ENCODE measurements around the gene APBB2.

The APBB2 gene

DNA sequence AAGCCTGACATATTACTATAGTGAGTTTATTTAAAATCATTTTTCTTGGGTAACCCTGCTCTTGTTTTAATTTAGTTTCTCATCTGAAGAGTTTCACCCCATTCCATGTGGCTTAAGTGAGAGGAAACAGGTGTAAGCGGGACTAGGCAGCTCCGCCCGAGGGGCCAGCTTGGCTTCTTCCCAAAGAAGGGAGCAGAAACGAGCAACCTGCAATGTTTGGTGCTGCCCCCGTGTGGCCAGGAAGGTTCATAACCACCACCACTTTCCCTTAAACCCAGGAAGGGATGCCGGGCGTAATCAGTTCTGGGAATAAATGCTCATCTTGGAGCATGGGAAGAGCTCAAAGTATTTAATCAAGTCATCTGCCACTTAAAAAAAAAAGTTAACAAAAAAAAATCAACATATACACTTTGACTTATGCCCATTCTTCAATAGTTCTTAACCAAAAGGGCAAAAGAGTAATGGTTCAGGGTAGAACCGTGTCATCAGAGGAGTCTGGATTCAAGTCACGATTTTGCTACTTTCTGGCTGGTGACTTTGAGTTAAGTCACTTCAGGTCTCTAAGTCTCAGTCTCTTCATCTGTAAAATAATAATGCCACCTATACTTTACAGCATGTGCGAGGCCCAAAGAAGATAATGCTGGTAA is 316.7 kb downstream of the APBB2 start:
- DNase-seq (ENCODE audit: low spot score) = peak; percentile 73

DNA sequence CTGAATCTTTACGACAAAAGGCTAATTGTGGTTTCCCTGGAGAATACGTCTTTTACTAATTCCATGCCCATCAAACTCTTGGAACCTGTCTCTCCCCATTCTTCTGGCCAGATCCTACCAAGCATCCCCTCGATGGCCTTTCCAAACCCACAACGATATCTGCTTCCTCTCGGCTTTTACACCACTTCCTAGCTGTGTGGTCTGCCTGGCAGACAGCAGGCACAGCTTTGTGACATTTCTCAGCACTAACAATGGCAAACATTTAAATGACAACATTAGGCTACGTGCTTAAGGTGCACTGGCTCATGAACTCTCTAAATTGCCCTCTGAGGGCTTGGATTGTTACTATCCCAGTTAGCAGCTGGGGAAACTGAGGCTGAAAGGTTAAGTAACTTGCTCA is 323.6 kb downstream of the APBB2 start:
- DNase-seq (ENCODE audit: low spot score) = no peak

DNA sequence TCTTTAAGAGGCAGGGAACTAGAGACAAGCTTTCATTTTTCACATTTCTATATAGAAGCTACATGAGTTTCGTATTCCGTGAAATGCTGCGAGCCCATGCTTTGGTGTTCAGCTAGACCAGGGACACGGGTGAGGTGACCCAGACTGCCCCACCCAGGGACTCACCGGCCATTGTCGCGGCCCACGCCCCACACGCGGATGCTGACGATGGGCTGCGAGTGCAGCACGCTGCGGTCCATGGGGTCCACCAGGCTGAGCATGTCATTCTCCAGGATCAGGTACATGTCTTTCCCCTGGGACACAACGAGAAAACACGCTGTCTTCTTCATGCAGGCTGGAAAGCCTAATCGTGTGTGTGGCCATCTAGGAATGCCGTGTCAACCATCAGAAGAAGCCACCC is 324.1 kb downstream of the APBB2 start:
- no peak for DNase-seq (ENCODE audit: low spot score)

DNA sequence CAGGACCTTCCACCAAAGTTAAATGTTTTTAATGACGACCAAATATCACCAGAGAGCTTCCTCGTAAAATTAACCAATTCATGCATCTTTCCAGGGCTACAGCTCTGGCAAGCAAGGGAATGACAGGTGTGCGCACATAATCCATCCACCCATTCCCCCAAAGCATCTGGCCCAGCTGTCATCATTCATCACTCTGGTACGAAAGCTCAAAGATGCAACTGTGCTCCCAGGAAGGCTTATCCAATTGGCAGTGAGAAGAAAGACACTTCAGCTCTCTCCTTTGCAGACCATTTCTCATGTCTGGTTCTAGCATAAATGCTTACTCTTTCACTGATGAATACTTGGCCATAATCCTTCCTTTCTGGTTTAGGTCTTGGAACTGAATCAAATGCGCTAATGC is 325.4 kb downstream of the APBB2 start:
- DNase-seq (ENCODE audit: low spot score) = no peak

DNA sequence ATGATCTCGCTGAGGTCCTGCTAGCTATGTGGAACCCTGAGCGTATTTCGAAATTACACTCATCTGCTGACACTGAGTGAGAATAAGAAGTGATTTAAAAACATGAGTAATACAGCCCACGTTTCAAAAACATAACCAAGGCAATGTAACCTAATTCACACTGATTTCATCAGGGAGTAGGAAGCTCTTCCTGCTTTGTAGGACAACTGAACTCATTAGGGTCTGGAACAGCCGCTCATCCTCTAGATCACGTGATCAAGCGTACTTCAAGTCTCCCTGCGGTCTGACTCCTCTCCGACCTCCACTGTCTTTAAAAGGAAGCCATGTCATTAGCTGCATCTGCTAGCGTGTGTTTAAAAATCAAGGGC is 326.6 kb downstream of the APBB2 start:
- no peak for DNase-seq (ENCODE audit: low spot score)

DNA sequence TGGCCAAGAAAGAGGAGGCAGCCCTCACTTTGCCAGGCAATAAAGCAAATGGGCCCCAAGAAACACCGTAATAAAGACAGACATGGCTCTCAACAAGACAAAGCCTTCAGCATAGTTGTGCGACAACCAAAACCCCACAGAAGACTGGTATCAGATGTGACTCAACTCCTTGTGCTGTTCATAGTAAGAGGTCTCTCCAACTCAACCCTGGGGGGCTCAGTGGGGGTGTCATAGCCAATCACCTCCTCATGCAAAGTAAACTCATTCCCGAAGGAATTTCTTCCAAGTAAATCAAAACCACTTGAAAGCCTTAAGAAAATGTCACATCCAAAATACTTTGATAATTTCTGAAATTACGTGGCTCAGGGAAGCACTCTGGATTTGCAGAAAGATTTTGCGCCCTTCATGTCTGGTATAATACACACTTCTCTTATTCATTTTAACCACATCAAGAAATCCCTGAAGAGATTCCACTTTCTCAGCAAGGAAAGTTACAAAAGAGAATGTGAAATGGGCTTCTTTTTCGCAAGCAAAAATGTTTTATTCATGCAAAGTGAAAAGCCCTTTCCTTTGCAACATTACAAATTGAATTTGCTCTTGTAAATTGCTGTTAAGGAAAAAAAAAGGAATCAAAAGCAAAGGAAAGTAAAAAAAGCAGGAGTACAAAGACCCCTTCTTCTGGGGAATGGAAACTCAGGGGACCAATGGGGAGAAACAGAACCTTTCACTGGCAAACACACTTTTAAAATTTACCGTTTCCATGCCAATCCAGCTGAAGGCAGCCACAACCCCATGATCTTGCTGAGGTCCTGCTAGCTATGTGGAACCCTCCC is 327.2 kb downstream of the APBB2 start:
- no peak for DNase-seq (ENCODE audit: low spot score)

DNA sequence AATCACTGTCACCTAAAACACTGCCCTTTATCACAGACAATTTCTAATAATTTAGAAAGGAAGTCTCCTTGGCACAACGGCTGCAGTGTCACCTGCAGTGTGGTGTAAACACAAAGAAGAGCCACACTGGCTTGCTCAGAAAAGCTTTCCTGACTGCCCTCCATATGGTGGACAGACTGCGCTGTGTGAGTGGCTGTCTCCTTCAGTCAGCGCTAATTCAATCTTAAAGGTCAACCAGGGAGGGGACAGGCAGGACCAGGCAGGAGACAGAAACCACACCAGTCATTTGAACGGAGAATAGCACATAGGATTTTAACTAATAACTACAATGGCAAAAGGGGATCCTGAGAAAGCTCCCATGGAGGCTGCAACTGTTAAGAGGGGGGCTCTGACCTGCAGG is 332.5 kb downstream of the APBB2 start:
- no peak for DNase-seq (ENCODE audit: low spot score)

DNA sequence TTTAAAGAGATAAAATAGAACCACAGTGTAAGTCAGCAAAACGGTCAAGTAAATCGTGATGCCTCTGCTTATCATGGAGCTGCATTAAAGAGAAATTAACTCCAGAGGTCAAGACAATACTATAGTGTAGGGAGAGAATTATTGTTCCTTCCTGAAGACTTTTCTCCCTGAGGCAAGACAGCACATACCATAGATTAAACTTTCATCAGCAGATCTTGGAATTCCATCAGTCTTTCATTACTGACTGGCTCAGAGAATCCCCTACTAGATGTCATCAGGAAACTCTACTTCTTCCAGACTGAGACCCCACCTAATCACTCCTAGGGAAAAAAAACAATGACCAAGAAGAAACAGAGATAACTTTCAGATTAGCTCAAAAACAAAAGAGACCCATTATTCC is 333.2 kb downstream of the APBB2 start:
- no peak for DNase-seq (ENCODE audit: low spot score)

DNA sequence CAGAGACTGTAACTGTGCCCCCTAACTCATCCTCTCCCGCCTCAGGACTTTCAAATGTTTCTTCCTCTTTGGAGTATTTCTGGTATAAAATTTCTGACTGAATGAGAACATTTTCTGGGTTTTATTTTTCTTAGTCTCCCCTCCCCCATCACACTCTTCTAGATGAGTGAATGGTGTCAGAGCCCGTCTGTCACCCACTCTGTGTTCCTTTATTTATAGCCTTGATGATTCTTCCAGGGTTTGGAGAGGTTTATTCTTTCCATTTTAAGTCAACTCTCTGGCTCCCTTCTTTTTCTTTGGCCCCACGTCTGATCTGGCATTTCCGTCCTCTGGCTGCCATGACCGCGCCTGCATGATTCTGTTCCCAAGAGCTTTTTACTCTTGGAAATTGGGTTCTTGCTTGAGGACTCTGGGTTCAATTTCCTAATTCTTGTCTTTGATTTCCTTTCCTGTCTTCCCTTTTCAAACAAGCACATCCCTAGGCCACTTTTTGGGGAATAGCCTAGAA is 335.7 kb downstream of the APBB2 start:
- DNase-seq (ENCODE audit: low spot score) = no peak

DNA sequence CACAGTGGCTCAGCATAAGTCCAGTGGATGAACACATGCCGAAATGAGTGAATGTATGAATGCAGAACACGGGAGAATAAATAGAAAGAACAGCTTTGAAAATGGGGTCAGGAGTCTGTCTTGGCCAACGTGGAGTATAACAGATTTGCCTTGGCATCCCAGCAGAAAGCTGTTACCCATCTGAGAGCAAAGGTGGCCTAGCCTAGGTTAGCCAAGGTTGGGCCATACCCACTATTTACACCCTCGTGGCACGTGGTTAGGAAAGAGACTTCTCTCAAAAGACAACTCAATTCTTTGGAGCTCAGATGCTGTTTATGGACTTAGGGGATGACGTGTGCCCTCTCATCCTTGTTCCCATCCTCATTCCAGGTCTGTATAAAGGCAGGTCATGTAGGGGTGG is 337.3 kb downstream of the APBB2 start:
- DNase-seq (ENCODE audit: low spot score) = no peak

DNA sequence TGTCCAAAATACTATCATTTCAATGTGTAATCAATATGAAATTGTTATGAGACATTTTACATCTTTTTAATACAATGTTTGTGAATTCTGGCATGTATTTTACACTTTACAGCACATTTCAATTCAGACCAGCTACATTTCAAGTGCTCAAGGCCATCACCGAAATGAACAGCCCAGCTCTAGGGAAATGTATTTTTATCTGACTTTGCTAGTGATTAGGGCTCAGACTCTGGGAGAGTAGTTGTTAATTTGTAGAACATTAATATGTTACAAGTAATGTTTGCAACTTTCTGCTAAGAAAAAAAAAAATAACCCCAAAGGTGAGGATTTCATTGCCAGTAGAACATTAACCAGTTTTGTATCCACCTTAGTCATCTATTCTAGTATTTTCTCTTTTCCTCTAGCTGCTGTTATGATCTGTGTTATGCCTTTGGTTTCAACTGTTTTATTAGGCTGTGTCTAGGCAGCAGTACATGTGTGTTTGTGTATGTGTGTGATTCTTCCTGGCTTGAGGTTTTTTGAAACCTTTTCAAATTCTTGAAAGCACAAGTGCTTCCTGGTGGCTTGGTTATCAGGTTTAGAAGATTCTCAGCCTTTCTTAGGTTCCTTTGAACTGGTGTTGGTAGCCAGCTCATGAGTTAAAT is 338.7 kb downstream of the APBB2 start:
- DNase-seq (ENCODE audit: low spot score) = no peak

DNA sequence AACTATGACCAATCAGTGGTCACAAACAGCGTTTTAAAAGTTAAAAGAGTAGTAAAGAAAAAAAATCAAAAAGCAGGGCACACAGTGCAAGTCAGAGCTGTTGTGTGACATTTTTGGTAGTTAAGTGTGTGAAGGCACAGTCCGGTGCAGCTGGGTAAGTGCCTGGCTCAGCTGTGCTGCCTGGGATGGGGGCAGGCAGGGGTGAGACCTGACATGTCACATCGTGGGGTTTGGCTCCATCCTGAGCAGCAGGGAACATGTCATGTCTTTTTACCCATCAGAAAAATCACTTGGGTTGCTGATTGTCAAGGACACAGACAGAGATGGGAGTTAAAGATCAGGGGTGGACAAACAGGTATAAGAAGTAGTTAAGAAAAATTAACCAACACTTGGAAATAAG is 339.4 kb downstream of the APBB2 start:
- DNase-seq (ENCODE audit: low spot score) = no peak

DNA sequence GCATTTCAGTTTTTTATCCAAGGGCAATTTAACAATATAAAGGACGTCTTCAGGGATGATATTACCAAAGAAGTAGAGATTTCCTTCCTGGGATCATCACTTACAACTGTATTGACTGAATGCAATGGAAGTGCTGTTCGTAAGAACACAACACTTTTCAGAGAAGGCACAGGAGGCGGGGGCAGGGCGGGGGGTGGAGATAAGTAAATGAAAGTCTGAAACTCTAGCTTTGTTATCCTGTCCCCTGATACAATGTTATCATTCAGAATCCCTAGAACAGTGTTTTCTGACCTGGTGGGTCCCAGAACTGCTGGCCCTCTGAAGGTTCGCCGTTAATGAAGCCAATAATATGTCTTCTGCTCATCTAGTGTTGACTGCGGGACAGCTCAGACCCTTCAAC is 340.0 kb downstream of the APBB2 start:
- no peak for DNase-seq (ENCODE audit: low spot score)

DNA sequence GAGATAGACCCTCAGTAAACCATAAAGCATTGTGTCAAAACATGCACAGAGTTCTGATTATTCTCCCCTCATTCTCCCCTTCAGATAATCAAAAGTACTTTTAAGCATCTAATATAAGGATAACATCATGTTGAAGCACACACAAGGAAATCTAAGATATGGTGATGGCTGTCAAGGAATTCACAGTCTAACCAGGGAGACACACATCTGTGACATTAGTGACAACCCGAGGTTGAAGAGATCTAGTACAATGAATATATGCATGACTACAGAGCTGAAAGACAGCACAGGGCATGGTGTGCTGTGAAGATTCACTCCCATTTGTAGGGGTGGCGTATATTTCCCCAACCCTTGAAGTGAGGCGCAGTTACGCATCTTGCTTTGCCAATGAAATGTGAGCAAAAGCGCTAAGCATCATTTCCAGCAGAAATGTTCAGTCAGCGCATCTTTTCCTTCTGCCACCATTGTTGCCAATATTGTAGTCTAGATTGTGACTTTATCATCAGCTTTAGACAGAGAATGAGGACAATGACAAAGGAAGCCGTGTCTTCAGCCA is 342.6 kb downstream of the APBB2 start:
- DNase-seq (ENCODE audit: low spot score) = no peak

DNA sequence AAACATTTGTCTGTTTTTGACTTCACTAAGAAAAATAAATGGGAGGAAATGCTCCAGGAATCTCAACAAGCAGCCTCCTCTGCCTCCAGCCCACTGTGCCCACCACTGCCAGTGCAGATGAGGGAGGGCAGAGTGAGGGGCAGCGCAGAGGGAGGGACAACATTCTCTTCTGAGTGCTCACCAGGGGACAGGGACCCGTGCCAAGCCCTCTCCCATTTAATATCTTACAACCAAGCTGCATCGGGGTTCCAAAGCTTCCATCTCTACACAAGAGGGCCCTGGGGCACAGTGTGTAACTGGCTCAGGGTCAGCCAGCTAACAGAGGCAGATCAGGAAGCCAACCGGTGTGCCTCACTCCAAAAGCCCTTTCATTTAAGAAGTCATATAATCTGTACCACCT is 344.2 kb downstream of the APBB2 start:
- DNase-seq (ENCODE audit: low spot score) = no peak

DNA sequence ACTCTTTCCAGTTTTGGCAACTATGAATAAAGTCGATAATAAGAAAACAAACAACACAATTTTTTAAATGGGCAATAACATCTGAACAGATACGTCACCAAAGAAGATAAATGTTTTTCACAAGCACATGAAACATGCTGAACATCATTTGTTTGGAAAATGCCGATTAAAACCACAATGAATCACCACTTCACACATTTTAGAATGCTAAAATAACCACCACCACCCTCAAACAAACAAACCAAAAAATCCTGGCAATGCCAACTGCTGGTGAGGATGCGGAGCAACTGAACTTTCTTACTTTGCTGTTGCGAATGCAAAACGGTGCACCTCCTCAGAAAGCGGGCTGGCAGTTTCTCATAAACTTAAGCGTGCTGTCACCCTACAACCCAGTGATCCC is 348.6 kb downstream of the APBB2 start:
- no peak for DNase-seq (ENCODE audit: low spot score)

DNA sequence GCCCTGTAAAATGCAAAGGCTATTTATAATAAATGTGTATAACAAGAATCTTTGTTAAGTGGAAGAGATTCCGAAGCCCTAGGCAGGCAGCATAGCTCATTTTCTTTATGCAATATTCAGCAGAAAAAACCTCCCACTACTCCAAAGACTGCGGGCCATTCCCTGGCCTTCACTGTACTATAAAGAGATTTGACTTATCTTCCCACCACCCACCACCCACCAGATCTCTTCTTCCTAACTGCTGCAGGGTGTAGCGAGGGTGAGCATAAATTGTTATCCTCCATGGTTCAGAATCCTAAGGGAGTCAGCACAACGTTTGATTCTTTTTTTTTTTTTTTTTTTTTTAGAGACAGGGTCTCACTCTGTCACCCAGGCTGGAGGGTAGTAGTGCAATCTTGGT is 349.8 kb downstream of the APBB2 start:
- no peak for DNase-seq (ENCODE audit: low spot score)

DNA sequence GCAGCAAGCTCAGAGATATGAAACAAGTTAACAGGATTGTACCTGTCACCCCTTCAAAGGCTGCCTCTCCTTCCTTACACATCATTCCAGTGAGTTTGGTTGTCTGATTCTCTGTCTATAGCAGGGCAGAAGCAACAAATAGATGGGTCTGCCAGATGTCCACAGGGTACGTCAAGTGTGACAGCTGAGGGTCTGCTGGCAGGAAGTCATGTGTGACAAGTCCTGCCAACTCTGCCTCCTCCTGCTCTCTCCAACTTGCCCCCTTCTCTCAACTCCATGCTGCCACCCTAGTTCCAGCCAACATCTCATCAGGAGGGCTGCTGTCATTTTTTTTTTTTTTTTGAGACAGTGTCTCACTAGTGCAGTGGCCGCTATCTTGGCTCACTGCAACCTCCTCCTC is 355.4 kb downstream of the APBB2 start:
- DNase-seq (ENCODE audit: low spot score) = no peak

DNA sequence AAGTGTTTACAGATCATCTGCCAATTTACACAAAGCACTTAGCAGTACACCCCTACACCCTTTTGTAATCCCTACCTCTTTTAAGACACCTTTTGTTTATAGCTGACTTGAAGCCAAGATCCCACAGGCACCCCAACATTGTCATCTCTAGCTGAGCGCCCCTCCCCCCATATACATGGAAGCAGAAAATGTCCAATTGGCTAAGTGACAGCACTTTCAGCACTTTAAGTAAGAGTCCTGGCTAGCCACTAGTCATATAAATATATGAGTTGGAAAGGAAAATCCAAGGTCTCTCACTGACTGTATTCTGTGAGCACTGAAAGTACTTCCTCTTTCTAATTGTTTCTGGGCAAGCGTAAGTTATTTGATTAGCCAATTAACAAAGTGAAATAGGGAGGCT is 356.4 kb downstream of the APBB2 start:
- no peak for DNase-seq (ENCODE audit: low spot score)

DNA sequence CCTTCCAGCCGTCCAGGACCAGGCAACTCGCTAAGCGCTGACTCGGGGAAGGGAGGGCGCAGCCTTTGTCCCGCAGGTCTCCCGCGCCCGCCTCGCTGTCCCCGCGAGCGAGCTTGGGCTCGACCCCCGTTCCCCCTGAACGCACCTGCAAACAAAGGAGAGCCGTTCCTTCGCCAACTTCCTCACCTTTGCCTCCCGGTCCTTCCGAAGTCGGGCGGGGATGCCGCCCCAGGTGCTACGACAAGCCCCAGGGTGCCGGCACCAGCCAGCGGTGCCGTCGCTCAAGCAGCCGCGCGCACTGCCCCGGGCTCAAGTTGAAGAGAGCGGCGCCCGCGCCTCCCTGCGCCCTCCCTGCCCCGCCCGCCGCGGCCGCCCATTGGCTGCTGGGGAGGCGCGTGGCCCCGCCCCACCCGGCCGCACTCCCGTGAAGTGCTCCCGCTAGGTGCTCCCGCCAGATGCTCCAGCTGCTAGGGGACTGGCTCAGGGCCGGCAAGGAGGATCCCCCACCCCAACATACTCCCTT is 357.4 kb downstream of the APBB2 start:
- DNase-seq (ENCODE audit: low spot score) = peak; percentile 82

DNA sequence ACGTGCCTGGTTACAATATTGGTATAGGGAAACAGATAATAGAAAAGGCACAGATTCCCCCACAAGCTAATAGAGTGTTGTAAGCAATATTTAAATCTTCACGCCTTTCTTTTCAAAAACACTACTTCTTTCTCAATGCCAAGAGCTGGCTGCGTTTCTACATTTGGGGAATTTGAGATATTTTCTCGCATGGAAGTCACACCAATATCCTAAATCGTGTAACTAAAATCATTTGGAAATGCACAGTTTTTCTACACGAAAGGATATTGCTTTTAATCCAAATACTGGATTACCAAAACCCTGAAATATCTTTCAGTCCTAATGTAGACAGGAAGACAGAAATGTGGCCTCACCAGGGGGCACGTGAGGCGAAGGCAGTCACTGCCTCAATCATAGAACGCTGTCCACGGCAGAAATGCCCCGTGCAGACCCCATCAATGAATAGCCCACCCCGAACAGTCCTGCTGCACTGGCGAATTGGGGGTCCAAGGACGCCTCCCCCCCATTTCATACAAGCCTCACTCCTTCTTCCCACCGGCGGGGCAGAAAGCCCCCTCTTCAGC is 358.0 kb downstream of the APBB2 start:
- DNase-seq (ENCODE audit: low spot score) = no peak

DNA sequence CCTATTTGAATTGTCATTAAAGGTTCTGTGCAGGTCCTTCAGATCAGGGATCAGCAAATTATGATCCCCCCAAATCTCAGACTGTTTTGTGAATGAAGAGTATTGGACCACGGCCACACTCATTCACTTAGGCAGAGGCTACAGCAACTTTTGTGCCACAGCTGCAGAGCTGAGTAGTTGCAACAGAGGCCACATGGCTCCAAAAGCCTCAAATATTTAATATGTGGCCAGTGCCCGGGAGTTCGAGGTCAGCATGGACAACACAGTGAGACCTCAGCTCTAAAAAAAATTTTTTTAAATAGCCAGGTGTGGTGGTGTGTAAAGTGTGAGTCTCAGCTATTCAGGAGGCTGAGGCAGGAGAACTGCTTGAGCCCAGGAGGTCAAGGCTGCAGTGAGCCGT is 363.8 kb downstream of the APBB2 start:
- DNase-seq (ENCODE audit: low spot score) = no peak

Data from left forelimb (tissue), 1 donor.